Testis (tissue), 3 donors: ENCODE results near the gene CCDC33. TPM values are rescaled to one million over a fixed set of nuclear protein-coding genes. Genes with fewer than 3 reads are reported as not detected.

Experiments used
- DNase-seq: peaks from one replicate; pipeline ENCODE4 v3.0.0-alpha.2; 2019
- H3K27ac ChIP-seq, 2 donors: fragments of 200-600 bp; sonication (generic); one replicate each; pipeline ENCODE4 v1.5.1; 2019
- H3K27me3 ChIP-seq: fragments of 200-600 bp; sonication (generic); one replicate; pipeline ENCODE4 v1.5.1; 2019
- H3K36me3 ChIP-seq: fragments of 200-600 bp; sonication (generic); one replicate; pipeline ENCODE4 v1.5.1; 2017; ENCODE audit warnings: low read depth; ENCODE audit errors: missing control alignments
- H3K4me1 ChIP-seq: fragments of 200-600 bp; sonication (generic); one replicate; pipeline ENCODE4 v1.5.1; 2019
- H3K4me3 ChIP-seq, 2 donors: fragments of 200-600 bp; sonication (generic); one replicate each; pipeline ENCODE4 v1.5.1; 2017 to 2019
- H3K9me3 ChIP-seq: fragments of 200-600 bp; sonication (generic); one replicate; pipeline ENCODE4 v1.5.1; 2017
- POLR2A ChIP-seq: fragments of 450-650 bp; IDR thresholded peaks from one replicate; pipeline ENCODE4 v1.6.1; 2017; ENCODE audit warnings: antibody characterized with exemption, mild to moderate bottlenecking, moderate library complexity
- WGBS, 2 donors: methylation state at CpG; one replicate each; pipeline ENCODE4 v1.1.5; 2018; 5-methylcytosine and 5-hydroxymethylcytosine counted together
- intact Hi-C: fragments of 100-400 bp; cut with DNase I; formaldehyde crosslinking; loops from one replicate; pipeline ENCODE4 v1.15.1; 2023; ENCODE audit warnings: low total_unique reads
- polyA plus RNA-seq: library from polyadenylated mRNA; stranded (reverse); fragments of 350-450 nt; fragmentation: Illumina TruSeq; extraction: RNeasy Lipid Tissue Mini Kit (QIAGEN cat#74804); gene quantifications from one replicate; pipeline ENCODE4 v1.2.3, GENCODE V29; 2014; ENCODE audit warnings: low read depth, low replicate concordance; ENCODE audit not compliant: insufficient read depth
- total RNA-seq, 2 donors: library from RNA; depleted of rRNA; stranded (reverse); fragments of >200 nt; gene quantifications; one replicate each; pipeline ENCODE4 v1.2.3, GENCODE V29; 2016
- TF ChIP-seq, protein P1 (sequence below), 3 experiments: fragments of 450-650 bp in 2 of 3; fragments of 200-600 bp in 1 of 3; sonication (generic) in 1 of 3; IDR thresholded peaks; one replicate each; pipeline ENCODE4 v1.5.1; 2016 to 2019; ENCODE audit warnings: antibody characterized with exemption in 3 of 3, mild to moderate bottlenecking in 2 of 3, moderate library complexity in 1 of 3

The CCDC33 gene
- total and polyA plus RNA-seq, 3 donors from 2014 or later = 11.6 to 41.3 (median 18.5) TPM

DNA sequence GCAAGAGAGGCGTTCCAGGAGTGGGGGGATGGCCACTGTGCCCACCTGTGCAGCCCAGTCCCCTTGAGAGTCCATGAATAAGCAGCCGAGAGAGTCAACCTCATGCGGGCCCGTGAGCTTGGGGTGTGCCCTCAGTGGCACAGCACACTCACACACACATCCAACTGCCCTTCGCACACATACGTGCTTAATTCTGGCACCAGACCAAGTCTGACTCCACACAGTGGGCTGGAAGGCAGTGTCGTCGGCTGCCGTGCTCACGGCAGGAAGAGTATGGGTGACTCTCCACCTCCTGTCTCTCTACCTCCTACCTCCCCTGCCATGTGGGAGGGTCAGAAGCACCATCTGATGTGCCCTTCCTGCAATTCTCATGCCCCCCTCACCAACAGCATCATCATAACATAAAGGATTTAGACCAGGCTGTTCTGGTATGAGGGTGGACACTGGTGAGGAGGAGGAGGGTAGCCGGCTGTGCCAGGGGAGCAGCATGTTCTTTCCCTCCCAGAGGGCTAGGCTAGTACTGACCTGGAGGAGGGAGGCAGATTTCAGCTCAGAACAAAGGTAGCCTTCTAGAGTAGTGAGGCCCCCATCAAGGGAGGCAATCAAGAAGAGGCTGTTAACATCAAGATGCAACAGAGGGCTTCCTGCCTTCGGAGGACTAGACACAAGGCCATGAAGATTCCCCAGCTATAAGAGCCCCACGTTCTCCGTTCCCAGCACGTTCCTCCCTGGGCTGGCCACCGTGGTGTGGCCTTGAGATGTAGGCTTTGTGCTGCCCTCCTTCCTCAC, 28.3 kb upstream of the CCDC33 start:
- Histone ChIP-seq H3K9me3 (no peaks in the 10 kb centered on the region), H3K36me3 (no peaks in the 10 kb centered on the region), H3K27ac (peak overlapping the region in 1 of 2 donors; percentile 41), H3K4me1 (peaks cover 41% of the 10 kb centered on the region), H3K4me3 (no peak overlapping the region), H3K27me3 (no peaks in the 10 kb centered on the region)
- intact Hi-C loops = no loop called here
- peak; percentile 55 for DNase-seq
- TF ChIP-seq POLR2A = no peak
- TF ChIP-seq, protein P1, sequence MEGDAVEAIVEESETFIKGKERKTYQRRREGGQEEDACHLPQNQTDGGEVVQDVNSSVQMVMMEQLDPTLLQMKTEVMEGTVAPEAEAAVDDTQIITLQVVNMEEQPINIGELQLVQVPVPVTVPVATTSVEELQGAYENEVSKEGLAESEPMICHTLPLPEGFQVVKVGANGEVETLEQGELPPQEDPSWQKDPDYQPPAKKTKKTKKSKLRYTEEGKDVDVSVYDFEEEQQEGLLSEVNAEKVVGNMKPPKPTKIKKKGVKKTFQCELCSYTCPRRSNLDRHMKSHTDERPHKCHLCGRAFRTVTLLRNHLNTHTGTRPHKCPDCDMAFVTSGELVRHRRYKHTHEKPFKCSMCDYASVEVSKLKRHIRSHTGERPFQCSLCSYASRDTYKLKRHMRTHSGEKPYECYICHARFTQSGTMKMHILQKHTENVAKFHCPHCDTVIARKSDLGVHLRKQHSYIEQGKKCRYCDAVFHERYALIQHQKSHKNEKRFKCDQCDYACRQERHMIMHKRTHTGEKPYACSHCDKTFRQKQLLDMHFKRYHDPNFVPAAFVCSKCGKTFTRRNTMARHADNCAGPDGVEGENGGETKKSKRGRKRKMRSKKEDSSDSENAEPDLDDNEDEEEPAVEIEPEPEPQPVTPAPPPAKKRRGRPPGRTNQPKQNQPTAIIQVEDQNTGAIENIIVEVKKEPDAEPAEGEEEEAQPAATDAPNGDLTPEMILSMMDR (IDR thresholded peaks at IDR 0.05) = no peak
- 43 to 62% methylated on average over 16 of the region's 16 CpGs for WGBS, 2 donors

DNA sequence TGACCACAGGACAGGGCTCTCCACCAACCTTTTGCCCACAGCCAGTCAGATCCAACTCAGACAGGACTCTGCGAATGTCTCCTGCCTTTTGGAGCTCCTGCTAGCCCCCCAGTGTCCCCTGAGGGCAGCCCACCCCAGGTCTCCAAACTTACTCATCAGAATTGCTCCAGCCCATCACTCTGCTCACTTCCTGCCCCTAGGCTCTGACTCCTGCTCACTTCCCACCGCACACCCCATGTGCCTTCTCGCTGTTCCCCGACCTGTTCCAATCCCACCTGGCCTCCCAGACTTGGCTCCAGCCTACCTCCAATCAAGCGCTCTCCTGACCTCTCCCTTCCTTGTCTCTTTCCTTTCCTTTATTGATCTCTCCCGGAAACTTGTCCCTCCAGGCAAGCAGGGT, 27.6 kb upstream of the CCDC33 start:
- no peak for TF ChIP-seq POLR2A
- TF ChIP-seq, protein P1 (IDR thresholded peaks at IDR 0.05) = no peak
- Histone ChIP-seq H3K36me3 (no peaks in the 10 kb centered on the region), H3K27me3 (no peaks in the 10 kb centered on the region), H3K9me3 (no peaks in the 10 kb centered on the region), H3K27ac (peak overlapping the region in 1 of 2 donors; percentile 41), H3K4me3 (no peak overlapping the region), H3K4me1 (peaks cover 35% of the 10 kb centered on the region)
- 86 to 87% methylated on average over 6 of the region's 6 CpGs for WGBS, 2 donors
- no peak for DNase-seq
- intact Hi-C loops = no loop called here

DNA sequence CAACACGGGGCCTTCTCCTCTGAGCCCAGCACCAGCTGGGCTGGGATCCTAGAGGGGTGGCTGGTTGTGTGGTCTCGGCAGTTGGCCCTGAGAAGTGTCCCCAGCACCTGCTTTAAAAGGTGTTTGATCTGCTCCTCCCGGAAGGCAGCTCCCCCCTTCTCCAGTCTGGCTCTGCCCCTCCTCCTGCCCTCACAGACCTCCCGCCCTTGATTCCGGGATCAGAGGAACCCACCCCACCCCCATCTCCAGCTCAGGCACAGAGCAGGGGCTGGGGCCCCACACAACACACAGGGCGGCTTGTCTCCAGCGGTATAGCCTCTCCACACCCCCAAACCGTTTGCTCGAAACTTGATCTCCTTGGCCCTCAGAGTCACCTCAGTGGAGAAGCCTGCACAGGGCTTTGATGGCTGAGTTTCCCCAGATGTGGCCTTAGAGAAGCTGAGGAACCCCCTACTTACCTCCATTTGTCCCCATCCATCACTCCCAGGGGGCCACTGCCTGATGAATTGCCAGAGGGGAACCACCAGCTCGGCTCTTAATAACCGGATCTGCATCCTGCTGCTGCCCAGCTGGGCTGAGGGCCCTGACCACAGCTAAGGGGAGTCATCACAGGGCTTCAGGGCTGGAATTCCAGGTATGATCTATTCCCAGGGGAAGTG, 27.1 kb upstream of the CCDC33 start:
- DNase-seq = no peak
- Histone ChIP-seq H3K27ac (peak overlapping the region in 1 of 2 donors; percentile 41), H3K9me3 (no peaks in the 10 kb centered on the region), H3K4me1 (peaks cover 29% of the 10 kb centered on the region), H3K4me3 (no peak overlapping the region), H3K27me3 (no peaks in the 10 kb centered on the region), H3K36me3 (no peaks in the 10 kb centered on the region)
- TF ChIP-seq, protein P1 (IDR thresholded peaks at IDR 0.05) = no peak
- no peak for TF ChIP-seq POLR2A
- intact Hi-C loops = no loop called here
- 70 to 79% methylated on average over 9 to 11 of the region's 11 CpGs for WGBS, 2 donors

DNA sequence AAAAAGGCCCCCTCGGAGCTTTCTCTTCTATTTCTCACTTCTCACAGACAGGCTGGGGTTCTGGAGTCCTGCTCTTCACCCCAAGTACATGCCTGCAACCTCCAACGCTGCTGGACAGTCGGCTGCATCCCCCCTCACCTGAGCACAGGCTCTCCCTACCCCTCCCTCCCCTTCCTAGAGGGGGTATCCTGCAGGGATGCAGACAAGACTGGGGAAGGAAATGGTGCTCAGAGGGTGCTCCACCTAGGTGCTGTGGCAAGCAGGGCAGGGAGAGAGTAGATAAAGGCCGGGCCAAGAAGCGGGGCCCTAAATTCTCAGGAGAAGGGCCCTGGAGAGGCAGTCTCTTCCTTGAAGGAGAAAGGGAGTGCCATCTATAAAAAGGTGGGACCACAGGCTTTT, 26.6 kb upstream of the CCDC33 start:
- TF ChIP-seq, protein P1 (IDR thresholded peaks at IDR 0.05) = no peak
- no peak for TF ChIP-seq POLR2A
- H3K4me3 ChIP-seq = no peak overlapping the region
- no peaks in the 10 kb centered on the region for H3K27me3 ChIP-seq
- H3K27ac ChIP-seq = peak overlapping the region in 1 of 2 donors; percentile 41
- 89 to 98% methylated on average over 5 of the region's 5 CpGs for WGBS, 2 donors
- no peaks in the 10 kb centered on the region for H3K36me3 ChIP-seq
- intact Hi-C loops = no loop called here
- DNase-seq = no peak
- no peaks in the 10 kb centered on the region for H3K9me3 ChIP-seq
- H3K4me1 ChIP-seq = peaks cover 24% of the 10 kb centered on the region
